Hypothalamus (tissue), 51 donors: ENCODE results near the gene DAB1.

Experiments
- DNase-seq, 51 donors: peaks; one replicate each; lab custom pipeline; 2025; lab: John Stamatoyannopoulos, UW

The DAB1 gene

GRCh38 chr1:56967900-56968832 is 455.7 kb downstream of the DAB1 start:
- DNase-seq = no peak

GRCh38 chr1:56967355-56967754 is 456.5 kb downstream of the DAB1 start:
- no peak for DNase-seq

GRCh38 chr1:56966698-56966999 is 457.2 kb downstream of the DAB1 start:
- DNase-seq = no peak

- no peak for DNase-seq
Observed at GRCh38 chr1:56965916-56966697, 457.8 kb downstream of the DAB1 start, which contains the start of gene C8B. C8B (minus strand) TSS chr1:56966015; CDS start chr1:56965948, 67 bp downstream.

GRCh38 chr1:56965191-56965590 is 458.7 kb downstream of the DAB1 start:
- no peak for DNase-seq

GRCh38 chr1:56964349-56965017 is 459.4 kb downstream of the DAB1 start:
- DNase-seq = no peak

GRCh38 chr1:56963667-56964066 is 460.2 kb downstream of the DAB1 start:
- no peak for DNase-seq

- DNase-seq = no peak
Observed at GRCh38 chr1:56961426-56961825, 462.4 kb downstream of the DAB1 start.

- DNase-seq = no peak
Observed at GRCh38 chr1:56958526-56958925, 465.3 kb downstream of the DAB1 start.

GRCh38 chr1:56957931-56958330 is 465.9 kb downstream of the DAB1 start:
- DNase-seq = no peak

- DNase-seq = no peak
Observed at GRCh38 chr1:56954664-56955063, 469.2 kb downstream of the DAB1 start.

- no peak for DNase-seq
Observed at GRCh38 chr1:56953386-56953785, 470.5 kb downstream of the DAB1 start.

- DNase-seq = no peak
Observed at GRCh38 chr1:56952501-56952900, 471.4 kb downstream of the DAB1 start.

- DNase-seq = no peak
Observed at GRCh38 chr1:56948403-56949023, 475.3 kb downstream of the DAB1 start.
